ENCODE measurements around the gene SPARC.
"Not testable (repeated sequence)": the region's sequence is repeated elsewhere in the genome, so short reads cannot be mapped to it uniquely, and the experiment has no call there.

SPARC gene

GRCh38 chr5:151700820-151701219 lies 14.1 kb upstream of the SPARC start:
- no peak for DNase-seq (ENCODE audit: low read depth)

- no peak for DNase-seq (ENCODE audit: low read depth)
These were observed 13.6 kb upstream of the SPARC start for GRCh38 chr5:151700296-151700695.

GRCh38 chr5:151699071-151699901 lies 12.6 kb upstream of the SPARC start:
- peak; percentile 79 for DNase-seq (ENCODE audit: low read depth)

- DNase-seq (ENCODE audit: low read depth): not testable (repeated sequence)
These were observed 11.4 kb upstream of the SPARC start for GRCh38 chr5:151698081-151698480.

GRCh38 chr5:151697452-151697851 lies 10.7 kb upstream of the SPARC start:
- DNase-seq (ENCODE audit: low read depth): no peak

- peak; percentile 56 for DNase-seq (ENCODE audit: low read depth)
These were observed 9.9 kb upstream of the SPARC start for GRCh38 chr5:151696470-151697061.

GRCh38 chr5:151695464-151695863 lies 8.7 kb upstream of the SPARC start:
- DNase-seq (ENCODE audit: low read depth): no peak

GRCh38 chr5:151694035-151694485 lies 7.3 kb upstream of the SPARC start:
- DNase-seq (ENCODE audit: low read depth): no peak

- DNase-seq (ENCODE audit: low read depth): no peak
These were observed 5.6 kb upstream of the SPARC start for GRCh38 chr5:151692312-151692711.

GRCh38 chr5:151691706-151692105 lies 5.0 kb upstream of the SPARC start:
- DNase-seq (ENCODE audit: low read depth): no peak

GRCh38 chr5:151689591-151689990 lies 2.9 kb upstream of the SPARC start:
- DNase-seq (ENCODE audit: low read depth): not testable (repeated sequence)

- DNase-seq (ENCODE audit: low read depth): no peak
These were observed 1.7 kb upstream of the SPARC start for GRCh38 chr5:151688436-151688835.

GRCh38 chr5:151685749-151686673 lies 704 bp downstream of the SPARC start:
- DNase-seq (ENCODE audit: low read depth): no peak

GRCh38 chr5:151684690-151685361 lies 1.9 kb downstream of the SPARC start:
- DNase-seq (ENCODE audit: low read depth): peak; percentile 66

- DNase-seq (ENCODE audit: low read depth): no peak
These were observed 2.6 kb downstream of the SPARC start for GRCh38 chr5:151683986-151684588.

GRCh38 chr5:151683444-151683843 lies 3.3 kb downstream of the SPARC start:
- DNase-seq (ENCODE audit: low read depth): no peak

- no peak for DNase-seq (ENCODE audit: low read depth)
These were observed 3.9 kb downstream of the SPARC start for GRCh38 chr5:151682751-151683331.

GRCh38 chr5:151682240-151682639 lies 4.5 kb downstream of the SPARC start:
- DNase-seq (ENCODE audit: low read depth): no peak

GRCh38 chr5:151680944-151681427 lies 5.7 kb downstream of the SPARC start:
- no peak for DNase-seq (ENCODE audit: low read depth)

- DNase-seq (ENCODE audit: low read depth): not testable (repeated sequence)
These were observed 6.6 kb downstream of the SPARC start for GRCh38 chr5:151680156-151680505.
